Stimulated activated CD8-positive, alpha-beta memory T cell treated with anti-CD3 and anti-CD28 coated beads, Interleukin-12 subunit alpha, Interleukin-12 subunit beta, amount 100 ng/mL, for 24 hours (primary cell): Measurements from ENCODE around the gene DDX3X.

Experiments
- DNase-seq: peaks from one replicate; pipeline ENCODE4 v3.0.0-alpha.2; 2020; ENCODE audit errors: extremely low read depth

Gene DDX3X

DNA sequence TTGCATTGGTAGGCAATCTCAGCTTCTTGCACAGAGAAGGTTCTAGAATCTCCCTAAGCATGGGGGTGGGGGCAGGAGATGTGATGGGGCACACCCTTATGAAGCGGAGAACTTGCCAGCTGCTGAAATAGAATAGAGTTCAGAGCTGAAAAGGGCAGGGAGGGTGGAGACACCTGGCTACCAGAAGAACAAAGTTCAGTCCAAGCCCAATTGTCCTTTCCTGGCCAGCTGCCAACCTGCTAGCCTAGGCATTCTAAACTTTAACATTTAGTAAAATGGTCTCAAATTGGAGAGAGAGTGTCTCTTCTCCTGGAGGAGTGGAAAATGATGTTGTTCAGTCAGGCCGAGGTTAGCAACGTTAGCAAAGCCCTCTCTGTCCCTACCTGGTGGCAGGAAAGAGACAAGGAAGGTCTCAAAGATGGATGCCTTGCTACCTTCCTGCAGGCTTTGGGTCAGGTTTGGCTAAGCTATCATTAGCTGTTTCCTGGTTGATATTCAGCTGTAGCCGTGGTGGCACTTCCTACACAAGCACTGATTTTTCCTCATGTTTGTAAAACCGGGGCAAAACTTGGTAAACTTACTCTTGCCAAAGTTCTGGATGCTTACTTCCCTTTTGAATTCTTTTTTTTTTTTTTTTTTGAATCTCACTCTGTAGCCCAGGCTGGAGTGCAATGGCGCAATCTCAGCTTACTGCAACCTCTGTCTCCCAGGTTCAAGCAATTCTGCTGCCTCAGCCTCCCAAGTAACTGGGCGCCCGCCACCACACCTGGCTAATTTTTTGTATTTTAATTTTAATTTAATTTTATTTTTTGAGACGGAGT lies 78.5 kb downstream of the DDX3X start:
- DNase-seq = no peak
